HepG2 (cell line): ENCODE measurements around the gene PPP1R18. TPM values are rescaled to one million over a fixed set of nuclear protein-coding genes. Genes with fewer than 3 reads are reported as not detected.

Experiments
- ATAC-seq: fragments of 200-7000 bp; cut with Tn5 transposase; 3 replicates; pipeline ENCODE4 v1.9.1; 2020; ENCODE audit warnings: mild to moderate bottlenecking, moderate library complexity
- BruUV-seq: library from RNA; stranded (reverse); fragments of 400-500 nt; replicated peaks from 2 replicates; lab custom pipeline; 2021; lab: Mats Ljungman, UMichigan
- CTCF ChIA-PET: fragments of 300-600 bp; formaldehyde crosslinking; extraction: SDS; loops from one replicate; lab custom pipeline; 2021; ENCODE audit warnings: low total read pairs, inconsistent platforms, low intra/inter-chr PET ratio; lab: Yijun Ruan, JAX
- POLR2A ChIA-PET: fragments of 350-600 bp; sonication (Branson Sonifier 250); formaldehyde crosslinking; loops from one replicate; lab custom pipeline; 2020; ENCODE audit warnings: antibody characterized with exemption, inconsistent platforms; lab: Yijun Ruan, JAX
- DNase-seq: peaks from one replicate; pipeline ENCODE4 v3.0.0-alpha.2; 2015; ENCODE audit warnings: low spot score
- FAIRE-seq: peaks from 3 replicates; lab custom pipeline; 2011; peaks lifted over from hg19 to GRCh38; lab: Jason Lieb, UNC
- H2AFZ ChIP-seq: one replicate; pipeline ENCODE4 v1.6.1; 2011; ENCODE audit warnings: low read length, inconsistent platforms
- H3K27ac ChIP-seq: fragments of 300-600 bp; 3 replicates; pipeline ENCODE4 v1.8.0; 2011; ENCODE audit warnings: mixed run types, mild to moderate bottlenecking, mixed read lengths, low read length, inconsistent platforms; ENCODE audit not compliant: insufficient read depth; ENCODE audit errors: extremely low read length
- H3K27me3 ChIP-seq, 2 experiments: fragments of 200-600 bp in 1 of 2; 2 replicates in 1 of 2; 3 replicates in 1 of 2; pipeline versions ENCODE4 v1.6.0 to v1.8.0; 2011; ENCODE audit warnings: low read length in 2 of 2, mild to moderate bottlenecking in 2 of 2, moderate library complexity in 2 of 2, inconsistent platforms in 1 of 2; ENCODE audit not compliant: insufficient read depth in 2 of 2, control insufficient read depth in 1 of 2
- H3K36me3 ChIP-seq, 2 experiments: fragments of 200-600 bp in 1 of 2; replicated peaks in 1 of 2; 2 replicates in 1 of 2; 3 replicates in 1 of 2; pipeline versions ENCODE4 v1.5.1 to v1.8.0; 2011; ENCODE audit warnings: low read length in 2 of 2, inconsistent platforms in 1 of 2; ENCODE audit not compliant: insufficient read depth in 2 of 2, control insufficient read depth in 1 of 2
- H3K4me1 ChIP-seq: 2 replicates; pipeline ENCODE4 v1.5.1; 2012; ENCODE audit warnings: low read length, inconsistent platforms; ENCODE audit not compliant: insufficient read depth
- H3K4me2 ChIP-seq: 2 replicates; pipeline ENCODE4 v1.6.0; 2011; ENCODE audit warnings: low read depth, low read length, inconsistent platforms
- H3K4me3 ChIP-seq, 3 experiments: fragments of 200-600 bp in 1 of 3; sonication (generic), shearing (Covaris generic) in 1 of 3; replicated peaks in 1 of 3; 2 replicates each; pipeline ENCODE4 v1.5.1; 2011 to 2016; ENCODE audit warnings: low read length in 3 of 3, inconsistent platforms in 2 of 3, low read depth in 2 of 3, mild to moderate bottlenecking in 2 of 3, control low read depth in 1 of 3, mixed read lengths in 1 of 3; ENCODE audit not compliant: insufficient read depth in 1 of 3
- H3K79me2 ChIP-seq: one replicate; pipeline ENCODE4 v1.6.1; 2011; ENCODE audit warnings: low read length, inconsistent platforms; ENCODE audit not compliant: insufficient read depth
- H3K9ac ChIP-seq: 2 replicates; pipeline ENCODE4 v1.6.0; 2011; ENCODE audit warnings: mild to moderate bottlenecking, low read depth, low read length, inconsistent platforms; ENCODE audit not compliant: insufficient read depth
- H3K9me3 ChIP-seq: 2 replicates; pipeline ENCODE4 v1.5.1; 2012; ENCODE audit warnings: mild to moderate bottlenecking, low read length
- H4K20me1 ChIP-seq: 2 replicates; pipeline ENCODE4 v1.6.0; 2011; ENCODE audit warnings: inconsistent platforms, mild to moderate bottlenecking, low read length, moderate library complexity; ENCODE audit not compliant: insufficient read depth
- ATF1 ChIP-seq: IDR thresholded peaks from 2 replicates; pipeline ENCODE4 v1.6.1; 2016; ENCODE audit warnings: mild to moderate bottlenecking, control low read depth
- FOXM1 ChIP-seq: sonication (generic); formaldehyde crosslinking; IDR thresholded peaks from 2 replicates; pipeline ENCODE4 v1.5.0; 2020; ENCODE audit warnings: missing genetic modification reagents
- HOXA7 ChIP-seq: sonication (generic); formaldehyde crosslinking; IDR thresholded peaks from 2 replicates; pipeline ENCODE4 v1.8.1; 2022; ENCODE audit warnings: mild to moderate bottlenecking, missing genetic modification reagents, moderate library complexity
- KAT7 ChIP-seq: IDR thresholded peaks from 2 replicates; pipeline ENCODE4 v1.6.1; 2018; ENCODE audit warnings: borderline replicate concordance, missing compliant biosample characterization
- NR1H2 ChIP-seq: sonication (generic); formaldehyde crosslinking; IDR thresholded peaks from 2 replicates; pipeline ENCODE4 v1.8.1; 2022; ENCODE audit warnings: low read depth, missing genetic modification reagents, borderline replicate concordance
- PCBP1 ChIP-seq: fragments of 200-400 bp; formaldehyde crosslinking; IDR thresholded peaks from 2 replicates; pipeline ENCODE4 v1.6.1; 2017; ENCODE audit warnings: mild to moderate bottlenecking, low read depth, low read length, borderline replicate concordance
- REPIN1 ChIP-seq: sonication (generic); formaldehyde crosslinking; IDR thresholded peaks from 2 replicates; pipeline ENCODE4 v1.8.0; 2022; ENCODE audit warnings: missing genetic modification reagents, low read depth, mild to moderate bottlenecking, borderline replicate concordance
- ZBTB42 ChIP-seq: sonication (generic); formaldehyde crosslinking; IDR thresholded peaks from 2 replicates; pipeline ENCODE4 v1.5.0; 2020; ENCODE audit warnings: mild to moderate bottlenecking, missing genetic modification reagents
- ZNF136 ChIP-seq: sonication (generic); formaldehyde crosslinking; IDR thresholded peaks from 2 replicates; pipeline ENCODE4 v1.8.1; 2022; ENCODE audit warnings: low read depth, mild to moderate bottlenecking, moderate library complexity, missing genetic modification reagents
- ZNF143 ChIP-seq: sonication (generic); formaldehyde crosslinking; IDR thresholded peaks from 2 replicates; pipeline ENCODE4 v1.4.0; 2020; ENCODE audit warnings: missing genetic modification reagents
- ZNF264 ChIP-seq: sonication (generic); formaldehyde crosslinking; IDR thresholded peaks from 2 replicates; pipeline ENCODE4 v1.4.0; 2020; ENCODE audit warnings: missing genetic modification reagents
- ZNF30 ChIP-seq: sonication (generic); formaldehyde crosslinking; IDR thresholded peaks from 2 replicates; pipeline ENCODE4 v1.5.0; 2020; ENCODE audit warnings: mild to moderate bottlenecking, missing genetic modification reagents
- ZNF33B ChIP-seq: sonication (generic); formaldehyde crosslinking; IDR thresholded peaks from 2 replicates; pipeline ENCODE4 v1.5.1; 2020; ENCODE audit warnings: mild to moderate bottlenecking, missing genetic modification reagents
- ZNF431 ChIP-seq: sonication (generic); formaldehyde crosslinking; IDR thresholded peaks from 2 replicates; pipeline ENCODE4 v1.9.0; 2022; ENCODE audit warnings: missing genetic modification reagents, low read depth, mild to moderate bottlenecking, borderline replicate concordance
- ZNF567 ChIP-seq: sonication (generic); formaldehyde crosslinking; IDR thresholded peaks from 2 replicates; pipeline ENCODE4 v1.8.1; 2023; ENCODE audit warnings: mild to moderate bottlenecking, missing genetic modification reagents, borderline replicate concordance
- ZNF816 ChIP-seq: sonication (generic); formaldehyde crosslinking; IDR thresholded peaks from 2 replicates; pipeline ENCODE4 v1.8.0; 2022; ENCODE audit warnings: missing genetic modification reagents, mild to moderate bottlenecking, borderline replicate concordance
- ZNF879 ChIP-seq: sonication (generic); formaldehyde crosslinking; IDR thresholded peaks from 2 replicates; pipeline ENCODE4 v1.8.1; 2023; ENCODE audit warnings: missing genetic modification reagents
- WGBS: methylation state at CpG from one replicate; pipeline ENCODE4 v1.1.6; 2017; ENCODE audit warnings: low lambda C conversion rate; 5-methylcytosine and 5-hydroxymethylcytosine counted together
- in situ Hi-C: cut with HindIII; loops from 2 replicates; pipeline ENCODE4 v1.10.0; 2017; ENCODE audit warnings: low pct_unique_long_range_greater_than_20kb; ENCODE audit not compliant: extremely low pct_ligation_motif_present
- intact Hi-C: fragments of 100-400 bp; cut with micrococcal nuclease; formaldehyde crosslinking; loops from one replicate; pipeline ENCODE4 v1.10.0; 2022; ENCODE audit not compliant: unreplicated experiment
- polyA plus RNA-seq, 8 experiments: library from polyadenylated mRNA; depleted of rRNA in 3 of 8; stranded (reverse) in 7 of 8; unstranded in 1 of 8; fragments of >200 nt; fragmentation: Illumina TruSeq in 4 of 8; extraction: Trizol in 4 of 8; gene quantifications; 2 replicates each; pipeline versions ENCODE4 v1.2.1 to v1.2.3, GENCODE V29; 2011 to 2016; ENCODE audit warnings: low read depth in 4 of 8, missing spikeins in 1 of 8, mixed read lengths in 1 of 8; ENCODE audit not compliant: insufficient read depth in 1 of 8
- total RNA-seq, 5 experiments: library from RNA; depleted of rRNA; stranded (reverse); fragments of >200 nt; fragmentation: Illumina TruSeq; extraction: Trizol; gene quantifications; 2 replicates each; pipeline ENCODE4 v1.2.3, GENCODE V29; 2016; ENCODE audit warnings: low read depth in 1 of 5
- TF ChIP-seq, protein P1 (sequence below): sonication (generic); formaldehyde crosslinking; IDR thresholded peaks from 2 replicates; pipeline ENCODE4 v1.5.0; 2020; ENCODE audit warnings: missing genetic modification reagents, mild to moderate bottlenecking, borderline replicate concordance
- TF ChIP-seq, protein P2 (sequence below): sonication (generic); formaldehyde crosslinking; conservative IDR thresholded peaks from 2 replicates; pipeline ENCODE4 v1.8.0; 2022; ENCODE audit warnings: mild to moderate bottlenecking, moderate library complexity, missing genetic modification reagents

Gene PPP1R18
- total and polyA plus RNA-seq, 2 of the 13 experiments (the other 11 are each of a cell fraction or from before 2014, with no cell fraction given), result 4.9 to 9.2 TPM

DNA sequence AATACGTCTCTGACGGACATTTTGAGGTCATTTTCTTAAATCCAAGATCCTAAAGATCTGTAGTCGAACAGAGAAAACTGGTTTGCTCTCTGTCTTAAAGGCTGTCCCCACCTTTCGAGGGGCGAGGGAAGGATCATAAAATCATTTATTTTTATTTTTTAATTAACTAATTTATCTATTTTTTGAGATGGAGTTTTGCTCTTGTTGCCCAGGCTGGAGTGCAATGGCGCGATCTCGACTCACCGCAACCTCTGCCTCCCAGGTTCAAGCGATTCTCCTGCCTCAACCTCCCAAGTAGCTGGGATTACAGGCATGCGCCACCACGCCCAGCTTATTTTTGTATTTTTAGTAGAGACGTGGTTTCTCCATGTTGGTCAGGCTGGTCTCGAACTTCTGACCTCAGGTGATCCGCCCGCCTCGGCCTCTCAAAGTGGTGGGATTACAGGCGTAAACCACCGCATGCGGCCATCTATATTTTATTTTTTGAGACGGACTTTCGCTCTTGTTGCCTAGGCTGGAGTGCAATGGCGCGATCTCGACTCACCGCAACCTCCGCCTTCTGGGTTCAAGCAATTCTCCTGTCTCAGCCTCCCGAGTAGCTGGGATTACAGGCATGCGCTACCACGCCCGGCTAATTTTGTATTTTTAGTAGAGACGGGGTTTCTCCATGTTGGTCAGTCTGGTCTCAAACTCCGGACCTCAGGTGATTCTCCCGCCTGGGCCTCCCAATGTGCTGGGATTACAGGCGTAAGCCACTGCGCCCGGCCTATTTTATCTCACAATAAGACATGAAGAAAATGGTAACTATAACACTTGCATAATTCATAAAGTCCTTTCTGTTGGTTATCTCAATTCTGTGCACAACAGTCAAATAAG lies 31.6 kb upstream of the PPP1R18 start (continued):
- TF ChIP-seq FOXM1 (0 out of 2 replicates have a peak, but pooled peaks have one; percentile 2), ZNF567 (CRISPR knock-in tag) (0 out of 2 replicates have a peak, but pooled peaks have one; percentile 13), NR1H2 (0 out of 2 replicates have a peak, but pooled peaks have one; percentile 57), ZNF136 (CRISPR knock-in tag) (0 out of 2 replicates have a peak, but pooled peaks have one; percentile 7)
- TF ChIP-seq, protein P1, sequence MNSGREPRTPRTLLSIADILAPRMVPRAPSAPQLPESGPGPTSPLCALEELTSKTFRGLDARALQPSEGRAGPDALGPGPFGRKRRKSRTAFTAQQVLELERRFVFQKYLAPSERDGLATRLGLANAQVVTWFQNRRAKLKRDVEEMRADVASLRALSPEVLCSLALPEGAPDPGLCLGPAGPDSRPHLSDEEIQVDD (CRISPR knock-in tag), result peak; percentile 51; the same call in 1 of the 2 replicates

DNA sequence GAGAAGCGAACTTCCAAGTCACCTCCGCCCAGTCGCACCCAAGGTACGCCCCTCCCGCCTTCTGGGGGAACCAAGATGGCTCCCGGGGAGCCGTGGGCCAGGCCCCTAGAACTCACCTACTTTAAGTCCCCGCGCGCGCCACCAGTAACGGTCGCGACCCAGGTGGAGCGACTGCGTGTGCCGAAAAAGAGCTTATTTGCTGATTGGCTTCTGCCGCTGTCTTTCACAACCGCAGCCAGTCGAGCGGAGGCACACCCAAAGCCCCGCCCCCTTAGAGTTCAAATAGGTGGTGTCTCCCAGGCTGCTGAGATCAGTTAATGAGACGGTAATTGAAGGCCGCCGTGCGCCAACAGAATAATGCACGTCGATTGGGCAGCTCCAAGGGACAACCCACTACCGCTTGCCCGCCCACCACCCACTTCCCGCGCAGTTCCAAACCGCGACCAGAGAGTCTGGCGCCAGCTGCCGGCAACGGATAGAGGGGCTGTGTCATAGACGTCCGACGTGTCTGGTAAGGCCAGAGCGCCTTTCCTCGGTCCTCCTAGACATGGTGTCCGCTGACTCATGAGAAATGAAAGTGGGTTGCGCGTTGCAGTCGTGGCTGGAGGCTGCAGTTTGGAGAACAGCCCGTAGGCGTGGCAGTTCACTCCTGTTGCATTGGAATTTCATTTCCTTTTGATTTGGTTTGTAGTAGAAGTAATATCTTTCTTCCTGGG lies 30.8 kb upstream of the PPP1R18 start, which contains the start of gene MDC1:
Gene MDC1, minus strand, starts transcription at position 153 of the 716 bp plus-strand sequence. CDS start 2,106 bp downstream, outside the sequence.
- no peaks in the 10 kb centered on the region for H3K9me3 ChIP-seq
- intact Hi-C loops (loop anchor here (1.0 to 2.0 kb wide), 2 partner anchors 38 to 160 kb away; partner anchors contain the start of genes GNL1 and PRR3), in situ Hi-C loops (no loop called here)
- peaks cover 29% of the 10 kb centered on the region for H3K79me2 ChIP-seq
- peak within 1 kb of the TSS; percentile 94 for H3K27ac ChIP-seq
- 0% methylated on average over 39 of the region's 48 CpGs for WGBS
- ATAC-seq (peak; percentile 88), FAIRE-seq (peak; percentile 92), DNase-seq (peak; percentile 100)
- peak within 1 kb of the TSS; percentile 89 for H3K9ac ChIP-seq
- H3K36me3 ChIP-seq, result peaks cover 12 to 20% of the 10 kb centered on the region in 2 experiments
- H4K20me1 ChIP-seq, result peaks cover 9% of the 10 kb centered on the region; the same call in 1 of the 2 replicates
- ChIA-PET CTCF (no interaction called here), POLR2A (interaction anchor here (0.6 to 2.9 kb wide), 38 partner anchors 9 to 197 kb away, joined by 3 to 50 read pairs (median 6); partner anchors contain the start of genes ATAT1, DDR1, DHX16 and FLOT1)
- peak within 1 kb of the TSS; percentile 33 for H2AFZ ChIP-seq
- no peaks in the 10 kb centered on the region; a peak in 1 of 5 replicates for H3K27me3 ChIP-seq
- BruUV-seq, result no TSS peak
- peaks cover 37% of the 10 kb centered on the region for H3K4me1 ChIP-seq
- H3K4me2 ChIP-seq, result peak within 1 kb of the TSS; percentile 96
- H3K4me3 ChIP-seq, result peak within 1 kb of the TSS; percentile 68 to 84 (median 76)
- peak; percentile 80; the same call in 1 of the 2 replicates for TF ChIP-seq PCBP1
- TF ChIP-seq ATF1, result peak; percentile 90
- no peak for TF ChIP-seq ZBTB42 (CRISPR knock-in tag)
- peak; percentile 20 for TF ChIP-seq ZNF33B
- peak; percentile 99; the same call in 1 of the 2 replicates for TF ChIP-seq REPIN1 (CRISPR knock-in tag)
- TF ChIP-seq, protein P2, sequence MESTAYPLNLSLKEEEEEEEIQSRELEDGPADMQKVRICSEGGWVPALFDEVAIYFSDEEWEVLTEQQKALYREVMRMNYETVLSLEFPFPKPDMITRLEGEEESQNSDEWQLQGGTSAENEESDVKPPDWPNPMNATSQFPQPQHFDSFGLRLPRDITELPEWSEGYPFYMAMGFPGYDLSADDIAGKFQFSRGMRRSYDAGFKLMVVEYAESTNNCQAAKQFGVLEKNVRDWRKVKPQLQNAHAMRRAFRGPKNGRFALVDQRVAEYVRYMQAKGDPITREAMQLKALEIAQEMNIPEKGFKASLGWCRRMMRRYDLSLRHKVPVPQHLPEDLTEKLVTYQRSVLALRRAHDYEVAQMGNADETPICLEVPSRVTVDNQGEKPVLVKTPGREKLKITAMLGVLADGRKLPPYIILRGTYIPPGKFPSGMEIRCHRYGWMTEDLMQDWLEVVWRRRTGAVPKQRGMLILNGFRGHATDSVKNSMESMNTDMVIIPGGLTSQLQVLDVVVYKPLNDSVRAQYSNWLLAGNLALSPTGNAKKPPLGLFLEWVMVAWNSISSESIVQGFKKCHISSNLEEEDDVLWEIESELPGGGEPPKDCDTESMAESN, result peak; percentile 96
- peak; percentile 84 for TF ChIP-seq ZNF143 (CRISPR knock-in tag)
- peak; percentile 81 for TF ChIP-seq ZNF264 (CRISPR knock-in tag)
- no peak for TF ChIP-seq HOXA7
- TF ChIP-seq ZNF816 (CRISPR knock-in tag), result peak; percentile 98
- TF ChIP-seq ZNF431, result peak; percentile 77; the same call in 1 of the 2 replicates
- TF ChIP-seq ZNF30 (CRISPR knock-in tag), result no peak
- TF ChIP-seq ZNF879 (CRISPR knock-in tag), result no peak
- TF ChIP-seq KAT7, result peak; percentile 87; the same call in 1 of the 2 replicates
